IPS-NIHi7 (cell line): ENCODE measurements around the gene TLR7.

Experiments
- DNase-seq: peaks from one replicate; pipeline ENCODE4 v3.0.0; 2012; ENCODE audit warnings: mixed read lengths; ENCODE audit errors: extremely low spot score

Gene TLR7

DNA sequence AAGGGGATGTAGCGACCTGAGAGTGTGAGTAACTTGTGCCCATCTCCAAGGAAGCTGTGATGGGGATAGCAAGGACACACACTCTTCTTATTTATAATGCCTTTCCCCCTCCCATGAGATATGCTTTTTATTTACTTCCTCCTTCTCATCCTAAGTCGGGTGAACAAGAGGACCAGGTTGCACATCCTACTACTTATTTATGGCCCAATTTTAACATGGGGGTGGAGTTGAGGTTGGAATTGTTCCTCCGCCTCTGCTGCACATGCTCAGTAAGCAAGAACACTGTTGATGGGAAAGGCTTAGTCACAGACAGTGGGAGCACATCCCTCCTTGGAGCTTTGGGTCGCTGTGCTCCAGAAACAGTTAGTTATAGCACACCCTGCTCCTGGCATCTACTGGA is 24.3 kb downstream of the TLR7 start:
- no peak for DNase-seq

- no peak for DNase-seq
These were observed 25.1 kb downstream of the TLR7 start for GRCh38 chrX:12891915-12892506.

DNA sequence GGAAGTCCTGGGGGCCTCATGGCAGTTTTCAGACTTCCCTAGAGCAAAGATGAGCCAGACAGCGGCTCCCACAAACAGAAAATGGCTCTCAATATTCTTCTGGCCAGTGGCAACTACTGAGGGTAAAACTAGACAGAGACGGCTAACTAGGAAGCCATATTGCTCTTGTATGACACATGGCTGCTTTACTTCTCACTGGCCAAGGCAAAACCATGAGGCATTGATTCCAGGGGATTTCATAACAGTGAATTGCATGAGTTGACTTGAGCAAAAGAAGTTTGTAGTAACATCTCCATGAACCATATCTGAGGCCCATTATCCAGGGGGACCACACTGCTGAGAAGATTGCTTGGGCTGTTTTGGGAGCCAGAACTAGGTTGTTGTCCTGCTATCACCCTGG is 25.8 kb downstream of the TLR7 start:
- DNase-seq: no peak

- peak; percentile 53 for DNase-seq
These were observed 27.5 kb downstream of the TLR7 start for GRCh38 chrX:12894074-12895030.

- DNase-seq: no peak
These were observed 29.0 kb downstream of the TLR7 start for GRCh38 chrX:12895866-12896265.

GRCh38 chrX:12896935-12897334 is 30.1 kb downstream of the TLR7 start:
- DNase-seq: no peak

DNA sequence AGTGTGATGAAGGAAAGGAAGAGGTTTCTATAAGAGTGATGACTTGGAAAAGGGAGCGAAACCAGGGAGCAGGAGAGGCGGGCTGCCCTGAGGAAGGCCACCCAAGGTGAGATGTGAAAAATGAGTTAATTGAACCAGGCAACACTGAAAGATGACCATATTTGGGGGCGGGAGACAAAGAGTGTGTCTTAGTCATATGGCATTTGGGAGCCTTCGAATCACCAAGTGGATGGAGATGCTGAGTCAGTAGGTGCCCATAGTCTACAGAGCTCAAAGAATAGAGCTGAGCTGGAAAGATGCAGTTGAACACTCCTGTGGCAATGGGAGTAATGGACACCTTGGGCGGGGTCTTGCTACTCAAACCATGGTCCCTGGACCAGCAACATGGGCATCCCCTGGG is 31.2 kb downstream of the TLR7 start:
- no peak for DNase-seq

GRCh38 chrX:12899506-12899905 is 32.6 kb downstream of the TLR7 start:
- DNase-seq: peak; percentile 35

GRCh38 chrX:12901486-12901885 is 34.6 kb downstream of the TLR7 start:
- peak; percentile 84 for DNase-seq

GRCh38 chrX:12903646-12904045 is 36.8 kb downstream of the TLR7 start:
- no peak for DNase-seq

- DNase-seq: no peak
These were observed 39.3 kb downstream of the TLR7 start, which contains the start of gene TLR8 for GRCh38 chrX:12906046-12906761. Gene TLR8 (plus strand): TSS chrX:12906620. CDS start chrX:12906707, 87 bp downstream.

GRCh38 chrX:12910423-12911121 is 43.7 kb downstream of the TLR7 start:
- peak; percentile 29 for DNase-seq

DNA sequence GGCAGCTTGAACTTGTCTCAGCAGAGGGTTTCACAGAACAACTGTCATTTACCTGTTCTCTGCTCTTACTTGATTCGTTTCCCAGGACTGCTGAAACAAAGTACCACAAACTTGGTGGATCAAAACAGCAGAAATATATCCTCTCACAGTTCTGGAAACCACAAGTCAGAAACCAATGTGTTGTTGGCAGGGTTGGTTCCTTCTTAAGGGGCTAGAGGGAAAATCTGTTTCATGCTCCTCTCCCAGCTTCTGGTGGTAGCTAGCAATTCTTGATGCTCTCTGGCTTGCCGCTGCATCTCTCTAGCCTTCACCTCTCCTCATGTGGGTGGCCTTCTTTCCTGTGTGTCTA is 44.2 kb downstream of the TLR7 start:
- no peak for DNase-seq

DNA sequence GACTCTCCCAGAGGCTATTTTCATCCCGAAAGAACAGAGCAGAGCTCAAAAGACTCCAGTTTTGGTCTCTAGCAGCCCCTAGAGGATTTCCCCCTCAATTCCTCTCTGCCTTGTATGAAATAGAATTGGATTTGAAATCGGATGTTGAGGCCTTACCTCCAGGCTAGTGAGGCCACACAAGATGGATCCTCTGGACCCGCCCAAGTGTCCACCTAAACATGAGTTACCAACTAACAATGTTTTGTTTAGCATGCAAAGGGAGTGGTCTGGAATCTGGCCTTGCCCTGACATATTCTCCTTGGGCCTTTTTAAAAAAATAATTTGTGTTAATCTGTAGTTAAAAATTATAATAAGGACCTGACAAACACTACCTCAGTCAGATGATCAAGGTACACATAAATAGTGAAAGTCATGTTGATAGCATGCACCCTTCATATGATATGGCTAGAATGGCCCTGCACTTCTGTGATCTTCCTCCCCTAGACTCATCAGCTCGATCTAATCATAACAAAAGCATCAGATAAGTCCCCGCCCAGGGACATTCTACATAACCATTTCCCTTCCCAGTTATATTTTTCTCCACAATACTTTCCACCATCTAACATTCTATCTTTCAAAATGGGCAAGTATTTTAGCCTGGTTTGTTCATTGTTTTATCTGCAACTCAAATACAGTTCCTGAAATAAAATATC is 46.1 kb downstream of the TLR7 start:
- DNase-seq: peak; percentile 19

DNA sequence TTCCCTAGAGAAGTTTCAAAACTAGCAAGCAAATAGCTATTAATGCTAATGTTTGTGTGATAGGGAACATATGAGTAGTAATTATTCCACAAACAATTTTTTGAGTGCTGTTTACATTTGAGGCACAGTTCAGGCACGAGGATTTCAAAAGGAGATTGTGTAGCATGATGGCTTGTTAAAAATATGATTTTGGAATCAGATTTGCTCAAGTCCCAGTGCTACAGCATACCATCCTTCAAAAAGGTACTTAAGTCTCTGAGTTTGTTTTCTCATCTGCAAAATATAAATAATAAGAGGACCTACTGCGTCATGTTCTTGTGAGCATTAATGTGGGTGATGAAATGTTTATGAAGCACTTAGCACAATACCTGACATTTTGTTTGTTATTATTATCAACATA is 50.9 kb downstream of the TLR7 start:
- no peak for DNase-seq

DNA sequence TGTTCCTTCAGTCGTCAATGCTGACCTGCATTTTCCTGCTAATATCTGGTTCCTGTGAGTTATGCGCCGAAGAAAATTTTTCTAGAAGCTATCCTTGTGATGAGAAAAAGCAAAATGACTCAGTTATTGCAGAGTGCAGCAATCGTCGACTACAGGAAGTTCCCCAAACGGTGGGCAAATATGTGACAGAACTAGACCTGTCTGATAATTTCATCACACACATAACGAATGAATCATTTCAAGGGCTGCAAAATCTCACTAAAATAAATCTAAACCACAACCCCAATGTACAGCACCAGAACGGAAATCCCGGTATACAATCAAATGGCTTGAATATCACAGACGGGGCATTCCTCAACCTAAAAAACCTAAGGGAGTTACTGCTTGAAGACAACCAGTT is 52.2 kb downstream of the TLR7 start:
- no peak for DNase-seq

- no peak for DNase-seq
These were observed 52.7 kb downstream of the TLR7 start for GRCh38 chrX:12919620-12920019.

DNA sequence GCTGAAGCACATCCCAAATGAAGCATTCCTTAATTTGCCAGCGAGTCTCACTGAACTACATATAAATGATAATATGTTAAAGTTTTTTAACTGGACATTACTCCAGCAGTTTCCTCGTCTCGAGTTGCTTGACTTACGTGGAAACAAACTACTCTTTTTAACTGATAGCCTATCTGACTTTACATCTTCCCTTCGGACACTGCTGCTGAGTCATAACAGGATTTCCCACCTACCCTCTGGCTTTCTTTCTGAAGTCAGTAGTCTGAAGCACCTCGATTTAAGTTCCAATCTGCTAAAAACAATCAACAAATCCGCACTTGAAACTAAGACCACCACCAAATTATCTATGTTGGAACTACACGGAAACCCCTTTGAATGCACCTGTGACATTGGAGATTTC is 54.1 kb downstream of the TLR7 start:
- DNase-seq: no peak

DNA sequence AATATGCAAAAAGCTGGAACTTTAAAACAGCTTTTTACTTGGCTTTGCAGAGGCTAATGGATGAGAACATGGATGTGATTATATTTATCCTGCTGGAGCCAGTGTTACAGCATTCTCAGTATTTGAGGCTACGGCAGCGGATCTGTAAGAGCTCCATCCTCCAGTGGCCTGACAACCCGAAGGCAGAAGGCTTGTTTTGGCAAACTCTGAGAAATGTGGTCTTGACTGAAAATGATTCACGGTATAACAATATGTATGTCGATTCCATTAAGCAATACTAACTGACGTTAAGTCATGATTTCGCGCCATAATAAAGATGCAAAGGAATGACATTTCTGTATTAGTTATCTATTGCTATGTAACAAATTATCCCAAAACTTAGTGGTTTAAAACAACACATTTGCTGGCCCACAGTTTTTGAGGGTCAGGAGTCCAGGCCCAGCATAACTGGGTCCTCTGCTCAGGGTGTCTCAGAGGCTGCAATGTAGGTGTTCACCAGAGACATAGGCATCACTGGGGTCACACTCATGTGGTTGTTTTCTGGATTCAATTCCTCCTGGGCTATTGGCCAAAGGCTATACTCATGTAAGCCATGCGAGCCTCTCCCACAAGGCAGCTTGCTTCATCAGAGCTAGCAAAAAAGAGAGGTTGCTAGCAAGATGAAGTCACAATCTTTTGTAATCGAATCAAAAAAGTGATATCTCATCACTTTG is 55.2 kb downstream of the TLR7 start:
- no peak for DNase-seq

- no peak for DNase-seq
These were observed 55.7 kb downstream of the TLR7 start for GRCh38 chrX:12922599-12922919.

- no peak for DNase-seq
These were observed 62.8 kb downstream of the TLR7 start for GRCh38 chrX:12929701-12930100.
